ENCODE results near the gene MLST8. TPM values are rescaled to one million over a fixed set of nuclear protein-coding genes. Genes with fewer than 3 reads are reported as not detected.

The MLST8 gene
- total RNA-seq, 4 donors from 2014 or later = 61.0 to 95.6 (median 63.1) TPM

GRCh38 chr16:2244301-2244700 is 39.0 kb downstream of the MLST8 start:
- H3K4me3 ChIP-seq (replicated peaks in 1 of 3) = no peak overlapping the region
- H3K9me3 ChIP-seq = no peaks in the 10 kb centered on the region
- peaks cover 43 to 44% of the 10 kb centered on the region in 2 donors for H3K36me3 ChIP-seq
- DNase-seq = no peak
- intact Hi-C loops (cut with DNase I) = no loop called here
- H3K4me1 ChIP-seq = peaks cover 0 to under 1% of the 10 kb centered on the region in 2 donors
- H3K27ac ChIP-seq = no peak overlapping the region
- WGBS, 2 donors = 83% methylated on average over 1 of the region's 17 CpGs; no CpG with 5 or more reads in 1 of the 2 donors
- no peaks in the 10 kb centered on the region for H3K27me3 ChIP-seq
- TF ChIP-seq POLR2A (IDR thresholded peaks at IDR 0.05) = no peak
- TF ChIP-seq, protein P1, sequence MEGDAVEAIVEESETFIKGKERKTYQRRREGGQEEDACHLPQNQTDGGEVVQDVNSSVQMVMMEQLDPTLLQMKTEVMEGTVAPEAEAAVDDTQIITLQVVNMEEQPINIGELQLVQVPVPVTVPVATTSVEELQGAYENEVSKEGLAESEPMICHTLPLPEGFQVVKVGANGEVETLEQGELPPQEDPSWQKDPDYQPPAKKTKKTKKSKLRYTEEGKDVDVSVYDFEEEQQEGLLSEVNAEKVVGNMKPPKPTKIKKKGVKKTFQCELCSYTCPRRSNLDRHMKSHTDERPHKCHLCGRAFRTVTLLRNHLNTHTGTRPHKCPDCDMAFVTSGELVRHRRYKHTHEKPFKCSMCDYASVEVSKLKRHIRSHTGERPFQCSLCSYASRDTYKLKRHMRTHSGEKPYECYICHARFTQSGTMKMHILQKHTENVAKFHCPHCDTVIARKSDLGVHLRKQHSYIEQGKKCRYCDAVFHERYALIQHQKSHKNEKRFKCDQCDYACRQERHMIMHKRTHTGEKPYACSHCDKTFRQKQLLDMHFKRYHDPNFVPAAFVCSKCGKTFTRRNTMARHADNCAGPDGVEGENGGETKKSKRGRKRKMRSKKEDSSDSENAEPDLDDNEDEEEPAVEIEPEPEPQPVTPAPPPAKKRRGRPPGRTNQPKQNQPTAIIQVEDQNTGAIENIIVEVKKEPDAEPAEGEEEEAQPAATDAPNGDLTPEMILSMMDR (IDR thresholded peaks at IDR 0.05) = no peak

GRCh38 chr16:2244926-2245795 is 39.9 kb downstream of the MLST8 start:
- Histone ChIP-seq H3K9me3 (no peaks in the 10 kb centered on the region), H3K36me3 (peaks cover 43 to 44% of the 10 kb centered on the region in 2 donors)
- intact Hi-C loops (cut with DNase I) = no loop called here

GRCh38 chr16:2246301-2246885 is 41.1 kb downstream of the MLST8 start:
- Histone ChIP-seq H3K27ac (no peak overlapping the region), H3K27me3 (no peaks in the 10 kb centered on the region), H3K36me3 (peaks cover 43 to 44% of the 10 kb centered on the region in 2 donors), H3K4me3 (replicated peaks in 1 of 3) (no peak overlapping the region), H3K4me1 (peaks cover 7 to 15% of the 10 kb centered on the region in 2 donors), H3K9me3 (no peaks in the 10 kb centered on the region)
- intact Hi-C loops (cut with DNase I) = no loop called here
- TF ChIP-seq, protein P1 (IDR thresholded peaks at IDR 0.05) = no peak
- no peak for TF ChIP-seq POLR2A (IDR thresholded peaks at IDR 0.05)
- no peak for DNase-seq
- 91 to 95% methylated on average over 7 to 12 of the region's 18 CpGs for WGBS, 2 donors

More at GRCh38 chr16:2244926-2245795, 39.9 kb downstream of the MLST8 start:
- TF ChIP-seq, protein P1 (IDR thresholded peaks at IDR 0.05) = no peak
- no peak for TF ChIP-seq POLR2A (IDR thresholded peaks at IDR 0.05)
- Histone ChIP-seq H3K27me3 (no peaks in the 10 kb centered on the region), H3K27ac (no peak overlapping the region), H3K4me3 (replicated peaks in 1 of 3) (no peak overlapping the region), H3K4me1 (peaks cover under 1 to 9% of the 10 kb centered on the region in 2 donors)
- DNase-seq = no peak
- 94 to 95% methylated on average over 28 to 30 of the region's 30 CpGs for WGBS, 2 donors

DNA sequence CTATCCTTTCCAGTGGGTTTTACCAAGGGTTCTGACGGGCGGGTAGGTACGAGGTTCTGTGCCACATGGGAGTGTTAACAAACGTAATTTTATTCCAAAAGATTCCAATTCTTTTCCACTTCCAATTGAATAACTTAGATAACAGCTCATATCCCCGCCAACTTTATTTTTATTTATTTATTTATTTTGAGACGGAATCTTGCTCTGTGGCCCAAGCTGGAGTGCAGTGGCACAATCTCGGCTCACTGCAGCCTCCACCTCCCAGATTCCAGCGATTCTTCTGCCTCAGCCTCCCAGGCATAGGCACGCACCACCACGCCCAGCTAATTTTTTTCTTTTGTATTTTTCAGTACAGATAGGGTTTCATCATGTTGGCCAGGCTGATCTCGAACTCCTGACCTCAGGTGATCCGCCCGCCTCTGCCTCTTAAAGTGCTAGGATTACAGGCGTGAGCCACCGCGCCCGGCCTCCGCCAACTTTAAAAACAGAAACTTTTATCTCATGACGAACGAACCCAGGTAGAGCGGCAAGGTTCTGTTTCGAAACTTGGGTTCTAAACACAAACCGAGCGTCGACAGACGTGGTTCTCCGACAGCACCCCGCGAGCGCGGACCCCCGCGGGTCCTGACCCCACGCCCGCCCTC is 45.5 kb downstream of the MLST8 start:
- intact Hi-C loops (cut with DNase I) = no loop called here
- Histone ChIP-seq H3K4me3 (replicated peaks in 1 of 3) (peak overlapping the region; percentile 15 to 68 (median 23)), H3K4me1 (peaks cover 10 to 33% of the 10 kb centered on the region in 2 donors), H3K36me3 (peaks cover 34 to 40% of the 10 kb centered on the region in 2 donors), H3K27ac (peak overlapping the region; percentile 67 to 83 (median 81)), H3K27me3 (no peaks in the 10 kb centered on the region), H3K9me3 (no peaks in the 10 kb centered on the region)
- peak; percentile 39 to 45 for DNase-seq
- WGBS, 2 donors = 3 to 5% methylated on average over 35 of the region's 35 CpGs
- TF ChIP-seq, protein P1 (IDR thresholded peaks at IDR 0.05) = no peak
- no peak for TF ChIP-seq POLR2A (IDR thresholded peaks at IDR 0.05)

Data from thyroid gland (tissue), 4 donors.